Measurements from ENCODE around the gene ASTN2. TPM values are rescaled to one million over a fixed set of nuclear protein-coding genes. Genes with fewer than 3 reads are reported as not detected.

ASTN2 gene
- polyA plus RNA-seq, 1 donor from 2014 or later: 6.8 TPM

- Histone ChIP-seq H3K36me3 (ENCODE audit: insufficient read depth, low read length) (no peaks in the 10 kb centered on the region), H3K9ac (ENCODE audit: low read length) (no peak overlapping the region), H3K9me3 (ENCODE audit: low read length) (no peaks in the 10 kb centered on the region), H3K9me2 (ENCODE audit: insufficient read depth, low read length) (no peaks in the 10 kb centered on the region), H4K20me1 (ENCODE audit: insufficient read depth) (no peaks in the 10 kb centered on the region), H3K79me2 (replicated peaks; ENCODE audit: insufficient read depth, low read length) (no peaks in the 10 kb centered on the region), H3F3A (ENCODE audit: insufficient read depth, low read length, poor library complexity, severe bottlenecking) (no peaks in the 10 kb centered on the region), H3K27me3 (ENCODE audit: insufficient read depth, low read depth, low read length) (no peaks in the 10 kb centered on the region), H2AFZ (ENCODE audit: low read depth, low read length) (no peak overlapping the region), H3K27ac (ENCODE audit: low read length) (no peak overlapping the region), H3K4me3 (ENCODE audit: low read length) (no peak overlapping the region), H3K4me2 (ENCODE audit: low read length) (no peak overlapping the region)
- no peak for TF ChIP-seq TAF1 (IDR thresholded peaks at IDR 0.05; ENCODE audit: low read depth)
- TF ChIP-seq CTCF (IDR thresholded peaks at IDR 0.05; ENCODE audit: poor library complexity, severe bottlenecking): no peak
- no peak for TF ChIP-seq EZH2 (IDR thresholded peaks at IDR 0.05; ENCODE audit: borderline replicate concordance, insufficient read depth, low read length, poor library complexity, severe bottlenecking)
- no peak for TF ChIP-seq POLR2AphosphoS5 (IDR thresholded peaks at IDR 0.05)
Measured at GRCh38 chr9:116480700-116481099, 934.2 kb downstream of the ASTN2 start.

GRCh38 chr9:116479967-116480366, 934.9 kb downstream of the ASTN2 start:
- no peak overlapping the region for H2AFZ ChIP-seq (ENCODE audit: low read depth, low read length)
- H3K4me2 ChIP-seq (ENCODE audit: low read length): no peak overlapping the region
- H4K20me1 ChIP-seq (ENCODE audit: insufficient read depth): no peaks in the 10 kb centered on the region
- H3K4me3 ChIP-seq (ENCODE audit: low read length): no peak overlapping the region
- H3K9ac ChIP-seq (ENCODE audit: low read length): no peak overlapping the region
- H3K36me3 ChIP-seq (ENCODE audit: insufficient read depth, low read length): no peaks in the 10 kb centered on the region
- TF ChIP-seq CTCF (IDR thresholded peaks at IDR 0.05; ENCODE audit: poor library complexity, severe bottlenecking) (no peak), POLR2AphosphoS5 (IDR thresholded peaks at IDR 0.05) (no peak), REST (IDR thresholded peaks at IDR 0.05; ENCODE audit: borderline replicate concordance) (no peak), SMC3 (conservative IDR thresholded peaks at IDR 0.05; ENCODE audit: poor library complexity) (no peak), MXI1 (conservative IDR thresholded peaks at IDR 0.05; ENCODE audit: poor library complexity, severe bottlenecking) (no peak), TAF1 (IDR thresholded peaks at IDR 0.05; ENCODE audit: low read depth) (no peak), RAD21 (conservative IDR thresholded peaks at IDR 0.05) (no peak), EP300 (conservative IDR thresholded peaks at IDR 0.05; ENCODE audit: poor library complexity, severe bottlenecking) (no peak), EZH2 (IDR thresholded peaks at IDR 0.05; ENCODE audit: borderline replicate concordance, insufficient read depth, low read length, poor library complexity, severe bottlenecking) (no peak)
- no peaks in the 10 kb centered on the region for H3K9me2 ChIP-seq (ENCODE audit: insufficient read depth, low read length)
- no peaks in the 10 kb centered on the region for H3K27me3 ChIP-seq (ENCODE audit: insufficient read depth, low read depth, low read length)
- H3K9me3 ChIP-seq (ENCODE audit: low read length): no peaks in the 10 kb centered on the region
- no peaks in the 10 kb centered on the region for H3F3A ChIP-seq (ENCODE audit: insufficient read depth, low read length, poor library complexity, severe bottlenecking)
- H3K79me2 ChIP-seq (replicated peaks; ENCODE audit: insufficient read depth, low read length): no peaks in the 10 kb centered on the region
- no peak overlapping the region for H3K27ac ChIP-seq (ENCODE audit: low read length)
